NK-92 treated with Interleukin-12 subunit alpha and Interleukin-12 subunit beta, amount 100 ng/mL, for 24 hours (cell line): Measurements from ENCODE around the gene ANXA11.
A peak's percentile ranks its signal among the peaks of the same experiment; 100 is the strongest.
"Not testable (repeated sequence)": the region's sequence is repeated elsewhere in the genome, so short reads cannot be mapped to it uniquely, and the experiment has no call there.

Experiments
- DNase-seq: peaks from one replicate; lab custom pipeline; 2025; lab: John Stamatoyannopoulos, UW

Gene ANXA11

DNA sequence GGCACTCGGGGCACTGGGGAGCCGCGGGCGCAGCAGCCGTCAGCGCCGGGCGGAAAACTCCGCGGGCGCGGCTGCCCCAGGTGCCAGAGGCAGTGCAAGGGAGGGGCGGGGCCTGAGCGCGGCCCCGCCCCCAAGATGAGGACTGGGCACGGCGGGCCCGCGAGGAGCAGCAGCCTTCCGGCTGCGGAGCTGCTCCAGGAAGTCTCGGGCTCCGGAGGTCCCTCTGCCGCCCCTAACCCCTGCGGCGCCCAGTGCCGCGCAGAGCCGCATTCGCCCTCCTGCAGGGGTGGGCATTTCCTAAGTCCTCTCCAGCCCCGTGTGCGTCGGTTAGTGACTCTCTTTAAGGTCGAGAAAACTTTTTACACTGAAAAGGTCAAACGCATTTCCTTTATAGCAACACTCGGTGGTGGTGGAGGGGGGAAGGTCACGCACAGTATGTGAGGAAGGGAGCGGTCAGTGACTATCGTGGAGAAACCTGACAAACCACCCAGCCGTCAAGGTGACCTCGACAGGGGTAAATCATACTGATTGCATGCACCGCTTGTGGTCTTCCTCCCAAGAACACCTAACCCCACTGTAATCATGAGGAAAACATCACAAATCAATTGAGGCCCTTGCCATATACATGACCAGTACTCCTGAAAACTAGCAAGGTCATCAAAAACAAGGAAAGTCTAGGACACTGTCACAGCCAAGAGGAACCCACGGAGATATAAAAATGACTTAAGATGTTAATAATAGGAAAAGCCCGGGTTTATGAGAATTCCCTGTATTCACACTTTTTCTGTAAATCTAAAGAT is at the start of gene ANXA11:
TSS of gene ANXA11 (minus strand) at position 61 of the 800 bp plus-strand sequence. CDS start 32,676 bp downstream, outside the sequence.
- peak; percentile 64 for DNase-seq

DNA sequence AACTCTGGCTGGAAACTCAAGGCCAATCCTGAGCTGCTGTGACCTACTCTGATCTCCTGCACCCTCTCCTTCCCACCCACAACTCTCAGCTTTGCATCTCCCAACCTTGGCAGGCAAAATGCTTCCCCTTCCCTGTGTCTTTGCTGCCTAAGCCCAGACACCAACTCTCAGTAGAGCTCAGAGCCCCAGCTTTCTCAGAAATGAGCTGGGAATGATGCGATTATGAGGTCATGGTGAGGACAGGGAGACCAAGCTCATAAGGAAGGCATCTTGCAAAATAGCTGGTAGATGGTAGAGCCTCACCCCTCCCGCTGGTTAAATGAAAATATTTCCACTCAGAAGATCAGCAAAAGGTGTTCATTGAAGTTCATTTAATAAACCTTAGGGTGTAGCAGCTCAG is 49.4 kb upstream of the ANXA11 start:
- DNase-seq: not testable (repeated sequence)

DNA sequence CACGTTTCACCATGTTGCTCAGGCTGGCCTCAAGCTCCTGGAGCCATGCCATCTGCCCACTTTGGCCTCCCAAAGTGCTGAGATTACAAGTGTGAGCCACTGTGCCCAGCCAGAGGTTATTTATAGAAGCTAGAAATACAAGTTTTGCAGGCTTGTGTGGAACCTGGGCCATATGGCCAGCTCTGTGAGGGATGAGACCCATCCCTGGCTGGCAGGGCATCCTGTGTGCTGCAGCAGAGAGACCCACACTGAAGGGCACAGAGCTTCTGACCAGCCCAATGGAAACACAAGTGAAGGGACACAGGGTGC is 48.6 kb upstream of the ANXA11 start:
- DNase-seq: not testable (repeated sequence)

DNA sequence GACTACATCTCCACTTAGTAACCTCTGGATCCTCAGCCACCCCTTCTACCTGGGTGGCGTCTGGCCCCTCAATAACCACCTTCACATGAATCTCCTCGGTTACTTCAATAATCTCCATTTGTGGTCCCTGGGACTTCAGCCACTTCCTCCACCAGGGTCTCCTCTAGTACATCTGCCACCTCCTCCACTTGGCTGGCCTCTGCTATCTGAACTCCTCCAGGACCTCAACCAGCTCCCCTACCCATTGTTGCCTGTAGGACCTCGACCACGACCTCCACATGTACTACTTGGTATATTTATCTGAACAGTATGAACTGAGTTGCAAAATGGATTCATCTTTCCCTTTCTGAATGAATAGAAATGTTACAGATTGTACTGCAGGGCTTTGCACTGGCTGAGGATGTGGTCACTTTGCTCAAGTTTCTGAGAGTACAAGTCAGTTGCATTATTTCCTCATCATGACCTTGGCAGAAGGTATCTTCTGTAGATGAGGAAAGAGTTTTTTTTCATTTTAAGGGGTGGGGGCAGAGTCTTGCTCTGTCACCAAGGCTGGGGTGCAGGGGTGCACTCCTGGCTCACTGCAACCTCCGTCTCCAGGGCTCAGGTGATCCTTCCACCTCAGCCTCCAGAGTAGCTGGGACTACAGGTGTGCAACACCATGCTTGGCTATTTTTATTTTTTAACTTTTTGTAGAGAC is 48.1 kb upstream of the ANXA11 start:
- DNase-seq: no peak

DNA sequence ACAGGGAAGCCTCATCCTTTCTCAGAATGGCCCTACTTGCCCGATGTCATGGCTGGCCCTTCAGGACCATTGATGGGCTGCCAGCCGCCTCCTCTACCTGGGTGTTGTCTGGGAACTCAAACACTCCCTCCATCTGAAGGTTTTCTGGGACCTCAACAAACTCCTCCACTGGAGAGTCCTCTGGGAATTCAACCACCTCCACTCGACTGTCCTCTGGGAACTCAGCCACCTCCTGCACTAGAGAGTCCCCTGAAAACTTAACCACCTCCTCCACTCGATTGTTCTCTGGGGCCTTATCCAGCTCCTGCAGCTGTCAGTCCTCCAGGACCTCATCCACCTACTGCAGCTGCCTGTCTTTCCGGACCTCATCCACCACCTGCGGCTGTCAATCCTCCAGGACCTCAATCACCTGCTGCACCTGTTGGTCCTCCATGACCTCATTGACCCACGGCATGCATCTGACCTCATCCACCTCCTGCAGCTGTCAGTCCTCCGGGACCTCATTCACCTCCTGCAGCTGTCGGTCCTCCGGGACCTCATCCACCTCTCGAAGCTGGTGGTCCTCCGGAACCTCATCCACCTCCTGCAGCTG is 47.1 kb upstream of the ANXA11 start:
- DNase-seq: no peak

DNA sequence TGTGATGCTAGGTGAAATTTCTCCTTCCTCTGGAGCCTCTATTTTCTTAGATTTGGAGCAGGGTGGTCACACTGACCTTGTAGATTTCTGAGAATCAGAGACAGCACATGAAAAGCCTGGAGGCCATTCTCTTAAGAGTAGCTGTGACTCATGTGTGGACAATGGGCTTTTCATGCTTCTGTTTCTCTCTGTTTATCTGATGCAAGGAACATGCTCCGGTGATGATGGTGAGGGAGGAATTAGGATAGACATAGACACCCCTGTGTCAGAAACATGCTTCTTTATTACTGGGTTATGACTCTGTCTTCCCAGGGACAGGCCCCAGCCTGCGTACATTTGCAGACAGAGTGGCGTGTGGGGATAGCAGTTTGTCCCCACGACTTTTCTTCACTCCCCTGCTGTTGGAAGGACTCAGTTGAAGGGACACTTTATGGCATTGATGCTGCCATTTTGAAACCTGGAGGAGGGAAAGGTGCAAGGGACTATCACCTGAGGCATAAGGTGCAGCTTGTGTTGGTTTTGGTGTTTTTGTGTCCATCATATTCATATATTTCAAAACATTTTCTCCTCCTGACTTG is 46.5 kb upstream of the ANXA11 start:
- DNase-seq: not testable (repeated sequence)

DNA sequence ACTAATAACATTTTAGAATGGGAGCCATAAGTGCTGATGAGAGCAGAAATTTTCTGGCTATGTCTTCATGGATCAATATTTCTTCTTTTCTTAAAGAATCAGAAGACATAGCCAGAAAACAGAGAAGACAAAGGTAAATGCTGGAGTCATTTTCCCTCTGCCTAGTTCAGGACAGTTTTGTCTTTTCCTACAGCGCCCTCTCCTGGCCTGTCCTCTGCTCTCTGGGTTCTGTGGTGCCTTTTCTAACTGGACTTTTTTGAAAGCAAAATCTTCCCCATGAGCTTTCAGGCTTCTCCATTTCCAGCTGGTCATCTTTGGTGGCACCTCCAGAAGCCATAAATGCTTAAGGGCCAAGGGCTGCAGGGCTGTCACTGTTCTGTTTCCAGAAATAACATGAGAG is 45.1 kb upstream of the ANXA11 start:
- DNase-seq: not testable (repeated sequence)

DNA sequence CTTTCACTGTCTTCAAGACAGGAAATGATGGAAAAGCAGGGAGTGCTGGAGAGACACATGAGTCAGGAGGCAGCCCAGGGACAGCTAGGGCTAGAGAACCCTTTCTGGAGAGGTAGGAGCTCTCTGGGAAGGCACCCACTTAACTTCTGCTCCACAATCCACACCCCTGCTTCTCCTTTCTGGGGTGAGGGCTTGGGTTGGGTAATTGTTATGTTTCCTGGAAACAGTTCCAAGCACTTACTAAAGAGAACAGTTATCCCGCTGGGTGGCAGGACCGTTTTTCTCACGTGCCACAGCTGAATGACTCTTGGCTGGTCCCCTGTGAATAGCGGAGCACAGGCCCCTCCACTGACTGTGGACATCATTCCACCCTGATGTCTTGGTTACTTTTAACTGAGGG is 44.6 kb upstream of the ANXA11 start:
- DNase-seq: not testable (repeated sequence)

DNA sequence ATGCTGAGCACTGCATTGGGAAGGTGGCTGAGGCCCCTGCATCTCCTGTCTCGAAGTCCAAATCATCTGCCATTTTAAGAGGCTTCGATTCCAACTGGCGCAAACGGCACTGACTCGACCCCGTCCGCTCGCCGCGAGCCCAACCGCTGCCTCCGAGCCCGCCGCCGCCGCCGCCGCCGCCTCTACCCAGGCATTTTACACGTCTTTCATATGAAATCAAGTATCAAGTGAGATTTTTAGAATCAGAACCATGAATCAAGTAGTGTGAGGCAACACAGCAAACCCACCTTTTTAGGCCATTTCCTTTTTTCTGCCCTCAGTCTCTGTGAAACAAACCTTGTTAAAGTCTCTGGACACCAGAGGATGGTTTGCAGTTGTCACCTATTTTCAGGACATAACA is 42.3 kb upstream of the ANXA11 start:
- DNase-seq: not testable (repeated sequence)

DNA sequence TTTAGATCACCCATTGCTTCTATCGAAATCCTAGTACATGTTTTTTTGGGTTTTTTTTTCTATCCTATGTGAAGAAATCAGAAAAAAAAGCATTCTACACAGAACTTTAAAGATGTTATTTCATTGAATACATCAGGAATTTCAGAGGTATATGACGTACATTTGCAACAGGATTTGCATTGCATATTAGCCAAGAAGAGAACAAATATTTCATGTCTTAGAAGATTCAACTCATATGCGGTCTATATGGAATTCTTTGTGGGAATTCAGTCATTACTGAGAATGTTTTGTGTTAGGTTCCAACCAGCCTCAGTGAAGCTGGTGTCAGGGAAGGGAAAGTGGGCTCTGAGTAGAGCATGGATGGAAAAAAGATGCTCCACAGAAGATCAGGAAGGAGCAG is 39.0 kb upstream of the ANXA11 start:
- DNase-seq: not testable (repeated sequence)

DNA sequence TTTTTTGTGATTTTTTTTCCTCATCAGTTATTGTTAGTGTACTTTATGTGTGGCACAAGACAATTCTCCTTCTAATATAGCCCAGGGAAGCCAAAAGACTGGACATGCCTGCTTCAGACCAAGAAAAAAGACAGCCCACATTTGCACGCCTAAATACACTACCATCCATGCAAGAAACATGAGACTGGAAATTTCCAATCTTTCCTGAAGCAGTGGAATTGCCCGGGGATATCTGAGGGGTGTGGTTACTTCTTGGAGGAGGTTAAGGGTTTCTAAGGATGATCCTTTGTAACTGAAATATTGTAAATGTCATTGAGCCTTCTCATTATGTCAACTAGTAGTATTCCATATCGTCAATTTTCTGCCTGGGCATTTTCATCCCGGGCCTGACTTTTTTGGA is 37.0 kb upstream of the ANXA11 start:
- DNase-seq: not testable (repeated sequence)

DNA sequence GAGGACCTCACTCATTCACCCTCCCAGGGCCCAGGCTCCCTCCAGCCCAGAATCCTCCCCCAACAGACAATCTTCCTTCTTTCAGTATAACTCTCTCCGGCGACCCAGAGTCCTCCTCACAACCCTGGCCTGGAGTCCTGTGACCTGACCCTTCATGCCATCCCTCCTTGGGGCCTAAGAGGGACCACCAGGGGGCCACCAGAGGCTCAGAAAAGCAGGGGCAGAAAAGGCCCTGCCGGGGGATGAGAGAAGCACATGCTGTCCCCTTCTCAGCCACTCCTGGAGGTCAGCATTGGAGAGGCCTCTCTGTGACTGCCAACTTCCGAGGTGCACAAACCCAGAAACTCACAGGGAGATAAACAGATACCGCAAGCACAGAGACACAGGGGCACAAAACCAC is 31.1 kb upstream of the ANXA11 start:
- not testable (repeated sequence) for DNase-seq

DNA sequence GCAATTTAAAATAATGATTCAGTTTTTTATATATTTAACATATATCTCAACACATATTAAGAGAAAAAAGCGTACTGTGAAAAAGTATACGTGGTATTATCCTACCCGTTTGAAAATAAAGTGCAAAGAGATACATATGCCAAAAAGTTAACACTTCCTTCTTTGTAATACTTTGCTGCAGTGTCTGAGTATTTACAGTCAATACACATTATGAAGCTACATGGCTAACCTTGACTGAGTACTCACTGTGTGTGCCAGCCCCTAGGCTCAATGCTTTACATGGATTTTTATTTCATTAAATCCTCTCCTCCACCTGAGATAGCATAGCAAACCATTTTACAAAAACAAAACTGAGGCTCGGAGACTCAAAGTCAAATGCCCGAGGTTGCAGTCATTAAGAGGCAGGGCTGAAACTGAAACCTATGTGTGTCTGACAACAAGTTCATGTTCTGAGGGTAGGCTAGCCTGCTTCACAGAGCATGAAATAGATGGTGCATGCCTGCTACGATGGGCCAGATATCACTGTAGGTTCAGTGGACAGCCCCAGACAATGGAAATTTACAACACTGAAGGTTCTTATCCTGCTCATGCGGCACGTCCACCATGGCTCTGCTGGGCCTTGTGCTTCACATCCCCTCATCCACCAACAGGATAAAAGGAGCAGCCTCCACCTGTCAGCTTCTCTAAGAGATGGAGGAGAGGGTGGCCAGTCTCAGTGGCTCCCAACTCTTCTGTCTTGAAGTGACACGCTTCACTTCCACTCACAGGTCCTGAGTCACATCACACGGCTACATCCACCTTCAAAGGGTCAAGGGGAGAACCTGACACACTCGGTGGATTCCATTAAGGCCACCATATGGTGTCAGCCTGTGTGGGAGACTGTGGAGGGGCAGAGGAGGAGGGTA is 29.2 kb upstream of the ANXA11 start:
- not testable (repeated sequence) for DNase-seq

DNA sequence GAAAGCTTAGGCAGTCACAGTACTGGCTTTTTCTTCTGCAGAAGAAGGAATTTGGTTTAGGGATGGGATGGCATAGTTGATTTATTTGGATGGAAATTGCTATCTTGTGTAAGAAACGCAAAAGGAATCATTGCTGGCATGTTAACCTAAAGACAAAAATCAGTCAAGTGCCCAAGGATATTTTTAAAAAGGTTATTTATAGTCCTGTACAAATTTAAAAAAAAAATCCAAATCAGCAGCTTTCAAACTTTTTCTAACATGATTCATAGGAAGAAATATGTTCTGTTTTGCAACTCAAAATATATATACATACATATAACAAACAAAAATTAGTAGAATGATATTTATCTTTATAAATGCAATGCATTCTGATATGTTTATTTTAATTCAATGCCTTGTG is 28.5 kb upstream of the ANXA11 start:
- not testable (repeated sequence) for DNase-seq

DNA sequence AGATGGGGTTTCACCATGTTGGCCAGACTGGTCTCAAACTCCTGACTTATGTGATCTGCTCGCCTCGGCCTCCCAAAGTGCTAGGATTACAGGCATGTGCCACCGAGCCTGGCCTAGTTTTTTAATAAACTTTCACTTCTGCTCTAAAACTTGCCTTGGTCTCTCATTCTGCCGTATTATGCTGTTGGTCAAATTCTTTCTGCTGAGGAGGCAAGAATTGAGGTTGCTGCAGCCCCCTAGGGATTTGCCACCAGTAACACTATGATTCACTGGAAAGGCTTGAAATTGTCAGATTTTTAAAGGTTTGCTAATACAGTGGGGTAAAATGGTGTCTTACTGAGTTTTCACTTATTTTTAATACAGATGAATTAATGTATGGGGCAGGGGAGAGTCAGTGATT is 21.4 kb upstream of the ANXA11 start:
- DNase-seq: not testable (repeated sequence)

DNA sequence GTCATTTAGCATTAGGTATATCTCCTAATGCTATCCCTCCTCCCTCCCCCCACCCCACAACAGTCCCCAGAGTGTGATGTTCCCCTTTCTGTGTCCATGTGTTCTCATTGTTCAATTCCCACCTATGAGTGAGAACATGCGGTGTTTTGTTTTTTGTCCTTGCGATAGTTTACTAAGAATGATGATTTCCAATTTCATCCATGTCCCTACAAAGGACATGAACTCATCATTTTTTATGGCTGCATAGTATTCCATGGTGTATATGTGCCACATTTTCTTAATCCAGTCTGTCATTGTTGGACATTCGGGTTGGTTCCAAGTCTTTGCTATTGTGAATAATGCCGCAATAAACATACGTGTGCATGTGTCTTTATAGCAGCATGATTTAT is 17.7 kb upstream of the ANXA11 start:
- DNase-seq: not testable (repeated sequence)

DNA sequence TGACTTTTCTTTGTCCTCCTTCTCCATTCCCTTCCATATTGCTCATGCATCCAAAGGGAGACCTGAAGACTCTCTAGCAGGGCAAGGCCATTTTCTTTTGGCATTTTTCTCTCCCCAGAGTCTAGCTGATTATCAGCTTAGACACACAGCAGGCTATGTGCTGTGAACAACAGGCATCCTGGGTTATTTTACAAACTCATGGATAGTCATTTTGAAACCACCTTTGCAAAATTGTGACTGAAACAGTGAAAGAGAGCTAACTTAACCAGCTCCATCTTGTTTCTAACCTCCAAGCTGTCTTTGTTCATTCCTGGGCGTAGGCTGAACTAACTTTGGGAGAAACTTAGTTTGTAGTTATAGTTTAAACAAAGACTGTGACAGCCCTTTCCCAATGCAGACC is 13.5 kb upstream of the ANXA11 start:
- DNase-seq: not testable (repeated sequence)

DNA sequence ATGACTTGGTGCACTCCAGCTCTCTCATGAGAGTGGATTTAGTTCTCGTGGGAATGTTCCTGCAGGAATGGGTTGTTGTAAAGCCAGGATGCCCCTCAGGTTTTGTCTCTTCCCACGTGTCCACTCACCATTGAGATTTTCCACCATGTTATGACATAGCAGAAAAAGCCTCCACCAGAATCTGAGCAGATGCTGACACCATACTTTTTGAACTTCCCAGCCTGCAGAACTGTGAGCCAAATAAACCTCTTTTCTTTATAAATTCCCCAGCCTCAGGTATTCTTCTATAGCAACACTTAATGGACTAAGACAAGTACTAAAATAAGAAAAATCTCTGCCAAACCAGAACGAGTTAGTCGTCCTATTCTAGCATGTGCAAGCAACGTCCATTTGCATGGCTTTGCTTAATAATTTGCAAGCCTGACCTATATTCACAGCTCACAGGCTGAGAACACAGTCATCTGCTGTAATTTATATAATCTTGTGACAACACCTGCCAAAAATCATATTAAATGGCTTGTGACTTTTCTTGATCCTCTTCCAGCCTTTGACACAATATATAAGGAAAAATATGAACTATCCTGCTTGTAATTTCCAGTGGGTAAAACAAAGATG is 9.1 kb upstream of the ANXA11 start:
- not testable (repeated sequence) for DNase-seq

DNA sequence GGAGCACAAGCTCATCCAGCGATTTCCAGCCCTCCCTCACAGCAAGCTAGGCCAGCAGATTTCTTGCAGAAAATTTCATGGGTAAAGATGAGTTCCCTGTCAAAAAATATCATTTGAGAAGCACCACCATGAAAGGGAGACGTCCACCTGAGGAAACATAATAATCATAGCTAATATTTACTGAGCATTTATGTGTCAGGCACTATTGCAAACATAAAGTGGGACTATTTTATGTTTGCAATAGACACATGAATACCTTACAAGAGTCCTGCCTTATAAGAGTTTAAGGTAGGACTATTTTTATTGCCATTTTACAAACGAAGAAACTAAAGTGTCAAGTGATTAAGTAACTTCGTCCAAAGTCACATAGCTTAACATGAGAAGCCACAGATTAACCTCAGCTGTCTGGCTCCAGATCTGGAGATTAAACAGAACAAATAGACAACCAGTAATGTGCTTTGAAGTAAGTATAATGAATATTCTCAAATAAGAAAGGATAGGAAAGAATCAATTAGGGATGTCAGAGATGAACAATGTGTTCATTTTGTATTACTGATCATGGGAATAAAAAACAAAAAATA is 7.3 kb upstream of the ANXA11 start:
- DNase-seq: not testable (repeated sequence)

DNA sequence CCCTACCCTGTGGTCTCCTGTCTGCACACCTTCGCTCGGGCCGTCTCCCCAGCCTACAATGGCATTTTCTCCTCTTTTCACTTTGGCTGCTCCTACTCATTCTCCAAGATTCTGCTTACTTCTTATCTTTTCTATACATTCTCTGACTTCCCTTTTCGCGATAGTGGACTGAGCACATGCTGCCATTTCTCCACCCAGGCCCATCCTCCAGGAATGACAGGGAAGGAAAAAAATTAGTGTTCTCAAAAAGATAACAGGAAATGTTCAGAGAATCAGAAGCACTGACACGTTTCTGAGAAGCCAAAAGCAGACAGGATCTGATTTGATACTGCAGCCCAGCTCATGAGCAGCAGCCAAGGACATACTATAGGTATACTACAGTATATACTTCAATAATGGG is 6.4 kb upstream of the ANXA11 start:
- no peak for DNase-seq

DNA sequence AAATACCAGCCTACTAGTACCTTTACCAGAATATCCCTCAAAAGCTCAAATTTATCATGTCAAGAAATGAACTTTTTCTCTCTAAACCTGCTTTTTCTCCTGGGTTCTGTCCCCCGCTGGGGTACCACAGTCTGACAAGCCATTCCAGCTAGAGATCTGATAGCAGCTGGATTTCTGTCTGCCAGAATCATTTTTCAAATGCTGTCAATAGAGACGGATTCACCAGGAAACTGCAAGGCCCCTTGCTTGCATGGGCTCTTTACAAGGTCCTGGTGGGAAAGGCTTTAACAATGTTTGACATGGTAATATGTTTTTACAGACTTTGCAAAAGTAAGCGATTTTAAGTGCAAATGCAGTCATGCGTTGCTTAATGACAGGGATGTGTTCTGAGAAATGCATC is 4.9 kb upstream of the ANXA11 start:
- DNase-seq: no peak
